ENCODE measurements around the gene LMOD3.

- no peak for TF ChIP-seq POLR2AphosphoS5 (IDR thresholded peaks at IDR 0.05)
- no peak for TF ChIP-seq CTCF (IDR thresholded peaks at IDR 0.05)
Observed at GRCh38 chr3:69059688-69060087, 62.7 kb downstream of the LMOD3 start.

All from prostate gland (tissue), 2 donors.